K562 (cell line): ENCODE measurements around the gene SBNO1. TPM values are rescaled to one million over a fixed set of nuclear protein-coding genes. Genes with fewer than 3 reads are reported as not detected.

Experiments
- ATF1 ChIP-seq, 2 experiments: fragments of 450-650 bp in 1 of 2; IDR thresholded peaks; 2 replicates each; pipeline ENCODE4 v1.6.1; 2016; ENCODE audit warnings: missing compliant biosample characterization in 1 of 2, missing genetic modification characterization in 1 of 2
- BCOR ChIP-seq: fragments of 450-650 bp; IDR thresholded peaks from 2 replicates; pipeline ENCODE4 v1.6.1; 2016
- BRD4 ChIP-seq: fragments of 200-600 bp; sonication (generic); IDR thresholded peaks from 2 replicates; pipeline ENCODE4 v1.6.1; 2017; ENCODE audit warnings: inconsistent platforms
- CHD2 ChIP-seq: IDR thresholded peaks from 2 replicates; pipeline ENCODE4 v1.6.1; 2011; ENCODE audit warnings: low read depth, low read length
- CREM ChIP-seq: IDR thresholded peaks from 2 replicates; pipeline ENCODE4 v1.6.1; 2014; ENCODE audit warnings: antibody characterized with exemption, low read depth
- ESRRA ChIP-seq: fragments of 450-650 bp; IDR thresholded peaks from 2 replicates; pipeline ENCODE4 v1.6.1; 2014; ENCODE audit warnings: low read depth, mild to moderate bottlenecking, moderate library complexity, borderline replicate concordance
- FOXK2 ChIP-seq, 2 experiments: fragments of 450-650 bp; IDR thresholded peaks in 1 of 2; conservative IDR thresholded peaks in 1 of 2; 2 replicates each; pipeline ENCODE4 v1.6.1; 2016; ENCODE audit warnings: low read depth in 2 of 2, mild to moderate bottlenecking in 1 of 2
- GATAD2B ChIP-seq: fragments of 450-650 bp; IDR thresholded peaks from 2 replicates; pipeline ENCODE4 v1.6.1; 2017; ENCODE audit warnings: mild to moderate bottlenecking, borderline replicate concordance
- HINFP ChIP-seq: fragments of 450-650 bp; conservative IDR thresholded peaks from 2 replicates; pipeline ENCODE4 v1.6.1; 2016; ENCODE audit warnings: missing genetic modification characterization, low read depth, mild to moderate bottlenecking, control low read depth, missing compliant biosample characterization
- IFI16 ChIP-seq: fragments of 250-450 bp; sonication (Bioruptor Pico); IDR thresholded peaks from 2 replicates; pipeline ENCODE4 v2.1.2; 2022; ENCODE audit warnings: mild to moderate bottlenecking, inconsistent platforms
- KAT8 ChIP-seq: fragments of 450-650 bp; IDR thresholded peaks from 2 replicates; pipeline ENCODE4 v1.6.1; 2016; ENCODE audit warnings: low read depth, mild to moderate bottlenecking
- MAZ ChIP-seq, 2 experiments: fragments of 450-650 bp in 1 of 2; sonication (generic) in 1 of 2; formaldehyde crosslinking; IDR thresholded peaks in 1 of 2; conservative IDR thresholded peaks in 1 of 2; 2 replicates each; pipeline versions ENCODE4 v1.4.0 to v1.5.0; 2020; ENCODE audit warnings: mild to moderate bottlenecking in 1 of 2, missing genetic modification reagents in 1 of 2
- MTA3 ChIP-seq: fragments of 450-650 bp; formaldehyde crosslinking; IDR thresholded peaks from 2 replicates; pipeline ENCODE4 v1.6.1; 2017; ENCODE audit warnings: mild to moderate bottlenecking, borderline replicate concordance
- NEUROD1 ChIP-seq: fragments of 150-350 bp; IDR thresholded peaks from 2 replicates; pipeline ENCODE4 v1.6.1; 2014; ENCODE audit warnings: borderline replicate concordance, low read length, low read depth; ENCODE audit not compliant: partially characterized antibody
- POLR2G ChIP-seq: fragments of 200-400 bp; formaldehyde crosslinking; IDR thresholded peaks from 2 replicates; pipeline ENCODE4 v1.6.1; 2017; ENCODE audit warnings: low read depth, mild to moderate bottlenecking, antibody characterized with exemption, low read length, moderate library complexity
- RFX1 ChIP-seq: fragments of 450-650 bp; IDR thresholded peaks from 2 replicates; pipeline ENCODE4 v1.6.1; 2016; ENCODE audit warnings: mild to moderate bottlenecking, moderate library complexity
- RNF2 ChIP-seq: sonication (generic); IDR thresholded peaks from 2 replicates; pipeline ENCODE4 v1.6.1; 2016
- RUNX1 ChIP-seq: sonication (generic); IDR thresholded peaks from 2 replicates; pipeline ENCODE4 v1.6.1; 2016; ENCODE audit warnings: antibody characterized with exemption, low read depth
- SNIP1 ChIP-seq: fragments of 450-650 bp; IDR thresholded peaks from 2 replicates; pipeline ENCODE4 v1.7.1; 2017; ENCODE audit warnings: low read depth, mild to moderate bottlenecking
- TAF7 ChIP-seq: fragments of 450-650 bp; IDR thresholded peaks from 2 replicates; pipeline ENCODE4 v1.6.1; 2016; ENCODE audit warnings: missing genetic modification characterization, missing compliant biosample characterization
- TEAD2 ChIP-seq: fragments of 450-650 bp; IDR thresholded peaks from 2 replicates; pipeline ENCODE4 v1.6.1; 2016; ENCODE audit warnings: missing genetic modification characterization, control low read depth, missing compliant biosample characterization
- THAP7 ChIP-seq: fragments of 250-450 bp; sonication (Bioruptor Pico); IDR thresholded peaks from 2 replicates; pipeline ENCODE4 v1.5.0; 2021
- USF2 ChIP-seq: sonication (generic); formaldehyde crosslinking; IDR thresholded peaks from 2 replicates; pipeline ENCODE4 v1.5.0; 2020; ENCODE audit warnings: missing genetic modification reagents
- ZNF280A ChIP-seq: fragments of 450-650 bp; IDR thresholded peaks from 2 replicates; pipeline ENCODE4 v1.6.1; 2018; ENCODE audit warnings: mild to moderate bottlenecking, low read depth; ENCODE audit not compliant: partially characterized antibody
- ZNF696 ChIP-seq: fragments of 250-450 bp; sonication (Bioruptor Pico); conservative IDR thresholded peaks from 2 replicates; pipeline ENCODE4 v1.4.0; 2020; ENCODE audit warnings: mild to moderate bottlenecking, moderate library complexity
- polyA plus RNA-seq, 8 experiments: library from polyadenylated mRNA; depleted of rRNA in 4 of 8; stranded (reverse) in 5 of 8; unstranded in 3 of 8; fragments of >200 nt; fragmentation: Nextera tagmentation in 2 of 8; fragmentation: Illumina TruSeq in 1 of 8; extraction: Ambion mirVana in 2 of 8; extraction: Trizol in 1 of 8; gene quantifications; 2 replicates each; pipeline versions ENCODE4 v1.2.1 to v1.2.3, GENCODE V29; 2011 to 2014; ENCODE audit warnings: inconsistent platforms in 1 of 8, missing spikeins in 1 of 8
- total RNA-seq, 7 experiments: library from RNA; depleted of rRNA in 6 of 7; stranded (reverse); fragments of >200 nt in 6 of 7; fragmentation: Illumina TruSeq in 2 of 7; extraction: Trizol in 2 of 7; gene quantifications; 2 replicates each; pipeline versions ENCODE4 v1.2.1 to v1.2.3, GENCODE V29; 2011 to 2021; ENCODE audit warnings: low replicate concordance in 1 of 7

SBNO1 gene
- total and polyA plus RNA-seq, 9 of the 15 experiments (the other 6 are each of a cell fraction or from before 2014, with no cell fraction given): 14.9 to 77.1 (median 35.9) TPM

- TF ChIP-seq HINFP (tag) (no peak), TAF7 (tag) (no peak), GATAD2B (0 out of 2 replicates have a peak, but pooled peaks have one; percentile 55), TEAD2 (tag) (no peak), BCOR (peak; percentile 63), MTA3 (0 out of 2 replicates have a peak, but pooled peaks have one; percentile 33), FOXK2 (conservative IDR thresholded peaks at IDR 0.05 in 1 of 2, IDR thresholded peaks at IDR 0.05 in 1 of 2; ENCODE audit: low read depth in 2 of 2) (0 out of 4 replicates have a peak, but pooled peaks of 1 of the 2 experiments have one; percentile 12), RUNX1 (peak; percentile 70; the same call in 1 of the 2 replicates), BRD4 (no peak), SNIP1 (0 out of 2 replicates have a peak, but pooled peaks have one; percentile 4), CHD2 (peak; percentile 70; the same call in 1 of the 2 replicates), NEUROD1 (peak; percentile 60), MAZ (CRISPR knock-in tag; conservative IDR thresholded peaks at IDR 0.05 in 1 of 2, IDR thresholded peaks at IDR 0.05 in 1 of 2) (peak in 1 of 2 experiments; percentile 24; a peak in 2 of 4 replicates), ZNF280A (no peak), ZNF696 (CRISPR knock-in tag) (no peak), POLR2G (peak; percentile 73), IFI16 (CRISPR knock-in tag) (no peak), ESRRA (0 out of 2 replicates have a peak, but pooled peaks have one; percentile 49), THAP7 (CRISPR knock-in tag) (no peak), KAT8 (no peak), USF2 (no peak), ATF1 (CRISPR knock-in tag; IDR thresholded peaks at IDR 0.05) (no peak), ATF1 (tag; IDR thresholded peaks at IDR 0.05) (peak; percentile 71; the same call in 1 of the 2 replicates), RNF2 (peak; percentile 88), CREM (peak; percentile 69; the same call in 1 of the 2 replicates), RFX1 (no peak)
Observed at GRCh38 chr12:123388177-123388950, 23.7 kb upstream of the SBNO1 start (continued).
